ENCODE results near the gene ZNF883. TPM values are rescaled to one million over a fixed set of nuclear protein-coding genes. Genes with fewer than 3 reads are reported as not detected.

The ZNF883 gene
- total and polyA plus RNA-seq, 9 of the 15 experiments (the other 6 are each of a cell fraction or from before 2014, with no cell fraction given) = 1.00 to 5.7 (median 3.7) TPM

GRCh38 chr9:113056191-113057106 lies 44.5 kb upstream of the ZNF883 start, which contains the start of gene ZFP37 (continued):
- TF ChIP-seq ZFP91 (CRISPR knock-in tag; IDR thresholded peaks at IDR 0.05) (no peak), DDX20 (tag; IDR thresholded peaks at IDR 0.05; ENCODE audit: low read depth) (no peak), ZNF146 (CRISPR knock-in tag; IDR thresholded peaks at IDR 0.05; ENCODE audit: unreplicated experiment) (no peak), TCF3 (CRISPR knock-in tag; IDR thresholded peaks at IDR 0.05) (no peak), SIRT6 (IDR thresholded peaks at IDR 0.05; ENCODE audit: low read depth, low read length) (no peak), ZZZ3 (IDR thresholded peaks at IDR 0.05) (no peak), KHSRP (IDR thresholded peaks at IDR 0.05) (no peak), KDM1A (IDR thresholded peaks at IDR 0.05) (no peak), PHF8 (IDR thresholded peaks at IDR 0.05; ENCODE audit: borderline replicate concordance, low read length) (peak; percentile 51; the same call in 1 of the 2 replicates), KLF13 (tag; IDR thresholded peaks at IDR 0.05; ENCODE audit: borderline replicate concordance, low read depth) (no peak), MGA (IDR thresholded peaks at IDR 0.05) (peak; percentile 60; the same call in 1 of the 2 replicates), SIX5 (IDR thresholded peaks at IDR 0.05; ENCODE audit: borderline replicate concordance in 1 of 2, insufficient read depth in 1 of 2, low read depth in 1 of 2, low read length in 2 of 2) (peak; percentile 55 to 59; a peak in 3 of 4 replicates), FOXA3 (CRISPR knock-in tag; conservative IDR thresholded peaks at IDR 0.05 in 1 of 2, IDR thresholded peaks at IDR 0.05 in 1 of 2) (no peak), ADNP (tag; IDR thresholded peaks at IDR 0.05) (no peak)

All from K562 (cell line).